Activated T-helper 17 cell treated with anti-CD3 and anti-CD28 coated beads, Interleukin-2, amount 50 U/mL, for 72 hours (primary cell): ENCODE measurements around the gene EPB41L3. TPM values are rescaled to one million over a fixed set of nuclear protein-coding genes. Genes with fewer than 3 reads are reported as not detected.

ENCODE experiments used
- ATAC-seq: fragments of 150-1000 bp; cut with Tn5 transposase; replicated peaks from 2 replicates; pipeline ENCODE4 v1.10.0; 2021; ENCODE audit warnings: mild to moderate bottlenecking, moderate library complexity
- H3K27ac Mint-ChIP-seq: one replicate; pipeline ENCODE4 v1.8.0; 2022; ENCODE audit warnings: mixed read lengths
- H3K27me3 Mint-ChIP-seq: one replicate; pipeline ENCODE4 v1.8.0; 2022; ENCODE audit warnings: mixed read lengths
- H3K36me3 Mint-ChIP-seq: one replicate; pipeline ENCODE4 v1.8.0; 2022; ENCODE audit warnings: low read depth, mild to moderate bottlenecking, mixed read lengths
- H3K4me1 Mint-ChIP-seq: one replicate; pipeline ENCODE4 v1.8.0; 2022; ENCODE audit warnings: mixed read lengths
- H3K4me3 Mint-ChIP-seq: one replicate; pipeline ENCODE4 v1.8.0; 2022; ENCODE audit warnings: mild to moderate bottlenecking, mixed read lengths
- H3K9me3 Mint-ChIP-seq: one replicate; pipeline ENCODE4 v1.8.0; 2022; ENCODE audit warnings: mixed read lengths
- total RNA-seq, 2 donors: library from RNA; stranded (reverse); gene quantifications; one replicate each; pipeline ENCODE4 v1.2.3, GENCODE V29; 2022

EPB41L3 gene
- total RNA-seq, 2 donors from 2014 or later: 0.09 to 0.13 TPM

DNA sequence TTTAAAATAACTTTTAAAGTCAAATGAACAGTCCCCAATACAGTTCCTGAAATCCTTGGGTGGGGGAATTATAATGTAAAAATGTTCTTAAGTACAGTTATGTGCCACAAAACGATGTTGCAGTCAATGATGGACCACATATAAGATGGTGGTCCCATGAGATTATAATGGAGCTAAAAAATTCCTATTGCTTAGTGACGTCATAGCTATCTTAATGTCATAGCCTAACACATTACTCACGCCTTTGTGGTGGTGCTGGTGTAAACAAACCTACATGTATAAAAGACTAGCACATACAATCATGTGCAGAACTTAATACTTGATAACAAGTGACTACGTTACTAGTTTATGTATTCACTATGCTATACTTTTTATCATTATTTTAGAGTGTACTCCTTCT, 109.4 kb downstream of the EPB41L3 start:
- no peak overlapping the region for H3K4me3 Mint-ChIP-seq
- H3K27ac Mint-ChIP-seq: no peak overlapping the region
- H3K36me3 Mint-ChIP-seq: no peaks in the 10 kb centered on the region
- ATAC-seq: no peak
- no peaks in the 10 kb centered on the region for H3K4me1 Mint-ChIP-seq
- H3K9me3 Mint-ChIP-seq: no peaks in the 10 kb centered on the region
- peaks cover 3% of the 10 kb centered on the region for H3K27me3 Mint-ChIP-seq

DNA sequence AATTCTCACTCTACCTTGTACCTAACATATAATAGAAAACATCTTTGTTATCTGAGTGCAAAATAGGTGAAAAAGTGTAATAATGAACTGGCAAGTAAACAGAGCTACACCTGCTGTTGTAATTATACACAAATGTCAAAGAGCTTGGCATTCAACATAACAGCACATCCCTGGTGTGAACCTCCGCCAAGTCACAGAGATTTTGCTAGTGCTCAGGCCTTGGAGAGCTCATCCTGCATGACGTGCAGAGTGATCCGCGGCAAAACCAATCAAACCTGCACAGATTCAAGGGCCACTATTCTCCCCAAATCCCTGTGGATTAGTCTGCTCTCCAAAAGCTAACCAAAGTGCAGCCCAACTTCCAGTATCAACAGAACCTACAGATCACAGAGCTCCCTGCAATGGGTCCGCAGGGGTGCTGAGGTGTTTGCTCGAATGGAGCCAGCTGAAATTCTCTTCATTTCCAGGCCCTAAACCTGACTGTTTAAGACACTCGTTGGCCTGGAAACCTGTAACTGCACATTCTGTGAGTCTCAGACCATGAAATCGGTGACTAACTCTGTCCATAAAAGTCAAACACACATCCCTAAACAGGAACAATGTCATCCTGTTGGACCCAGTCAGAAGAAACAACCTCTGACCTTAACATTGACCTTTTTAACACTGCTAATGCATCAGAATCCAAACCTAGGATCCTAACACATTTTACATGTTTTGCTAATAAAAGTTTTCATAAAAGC, 111.8 kb downstream of the EPB41L3 start:
- ATAC-seq: no peak
- Mint-ChIP-seq H3K4me3 (no peak overlapping the region), H3K36me3 (no peaks in the 10 kb centered on the region), H3K9me3 (no peaks in the 10 kb centered on the region), H3K27me3 (peaks cover 3% of the 10 kb centered on the region), H3K4me1 (no peaks in the 10 kb centered on the region), H3K27ac (no peak overlapping the region)

DNA sequence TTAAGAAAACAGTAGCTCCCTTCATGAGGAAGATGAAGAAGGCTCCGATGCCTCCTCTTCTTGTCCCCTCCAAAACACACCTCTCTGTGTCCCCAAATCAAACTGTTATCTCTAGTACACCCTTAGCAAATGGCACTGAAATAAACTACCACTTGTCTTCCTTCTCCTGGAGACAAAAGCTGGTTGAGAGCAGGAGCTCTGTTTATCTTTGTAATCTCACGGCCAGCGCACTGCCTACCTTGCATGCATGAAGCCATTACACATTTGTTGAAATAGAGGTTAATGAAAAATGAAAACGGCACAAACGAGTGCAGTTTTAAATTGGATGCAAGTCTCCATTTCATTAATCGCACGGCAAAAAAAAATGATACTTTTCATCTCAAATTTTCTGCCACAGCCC, 113.7 kb downstream of the EPB41L3 start:
- Mint-ChIP-seq H3K4me3 (no peak overlapping the region), H3K36me3 (no peaks in the 10 kb centered on the region), H3K27me3 (peaks cover 8% of the 10 kb centered on the region), H3K27ac (no peak overlapping the region), H3K9me3 (no peaks in the 10 kb centered on the region), H3K4me1 (no peaks in the 10 kb centered on the region)
- no peak for ATAC-seq

DNA sequence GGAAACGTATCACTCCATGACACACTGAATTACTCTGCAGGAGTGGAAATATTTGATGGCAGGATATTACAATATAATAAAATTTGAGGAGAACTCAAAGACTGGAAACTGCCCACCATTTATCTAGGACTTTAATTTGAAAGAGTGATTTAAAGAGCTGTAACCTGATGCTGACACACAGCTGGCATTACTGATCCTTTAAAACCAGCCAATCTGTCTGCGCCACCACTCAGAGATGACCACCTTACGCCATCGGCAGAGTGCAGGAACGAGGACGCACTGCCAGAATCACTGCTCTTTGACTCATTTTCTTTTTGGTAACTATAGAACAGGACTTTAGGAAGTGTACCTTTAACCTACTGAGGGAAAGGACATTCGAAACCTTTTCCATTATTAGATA, 114.1 kb downstream of the EPB41L3 start:
- Mint-ChIP-seq H3K4me3 (no peak overlapping the region), H3K27me3 (peaks cover 8% of the 10 kb centered on the region), H3K27ac (no peak overlapping the region), H3K4me1 (no peaks in the 10 kb centered on the region), H3K36me3 (no peaks in the 10 kb centered on the region), H3K9me3 (no peaks in the 10 kb centered on the region)
- no peak for ATAC-seq

DNA sequence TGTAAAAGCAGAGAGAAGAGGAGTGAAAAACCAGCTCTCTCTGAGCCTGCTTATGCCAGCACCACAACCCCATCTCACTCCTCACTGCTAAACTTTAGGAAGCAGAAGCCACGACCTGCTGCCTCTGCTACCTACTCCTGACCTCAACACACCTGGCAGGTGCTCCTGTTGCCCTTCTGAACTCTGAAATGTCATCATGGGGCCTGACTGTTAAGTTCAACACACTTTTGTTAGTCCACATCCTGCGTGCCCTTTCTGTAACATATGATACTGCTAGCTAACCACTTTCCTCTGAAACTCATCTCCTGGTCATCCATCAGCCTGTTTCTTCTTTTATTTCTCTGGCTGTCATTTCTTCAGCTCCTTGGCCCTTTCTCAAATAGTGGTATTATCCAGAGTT, 118.1 kb downstream of the EPB41L3 start:
- H3K4me3 Mint-ChIP-seq: no peak overlapping the region
- no peaks in the 10 kb centered on the region for H3K9me3 Mint-ChIP-seq
- no peaks in the 10 kb centered on the region for H3K4me1 Mint-ChIP-seq
- no peaks in the 10 kb centered on the region for H3K36me3 Mint-ChIP-seq
- ATAC-seq: no peak
- no peak overlapping the region for H3K27ac Mint-ChIP-seq
- peaks cover 9% of the 10 kb centered on the region for H3K27me3 Mint-ChIP-seq

DNA sequence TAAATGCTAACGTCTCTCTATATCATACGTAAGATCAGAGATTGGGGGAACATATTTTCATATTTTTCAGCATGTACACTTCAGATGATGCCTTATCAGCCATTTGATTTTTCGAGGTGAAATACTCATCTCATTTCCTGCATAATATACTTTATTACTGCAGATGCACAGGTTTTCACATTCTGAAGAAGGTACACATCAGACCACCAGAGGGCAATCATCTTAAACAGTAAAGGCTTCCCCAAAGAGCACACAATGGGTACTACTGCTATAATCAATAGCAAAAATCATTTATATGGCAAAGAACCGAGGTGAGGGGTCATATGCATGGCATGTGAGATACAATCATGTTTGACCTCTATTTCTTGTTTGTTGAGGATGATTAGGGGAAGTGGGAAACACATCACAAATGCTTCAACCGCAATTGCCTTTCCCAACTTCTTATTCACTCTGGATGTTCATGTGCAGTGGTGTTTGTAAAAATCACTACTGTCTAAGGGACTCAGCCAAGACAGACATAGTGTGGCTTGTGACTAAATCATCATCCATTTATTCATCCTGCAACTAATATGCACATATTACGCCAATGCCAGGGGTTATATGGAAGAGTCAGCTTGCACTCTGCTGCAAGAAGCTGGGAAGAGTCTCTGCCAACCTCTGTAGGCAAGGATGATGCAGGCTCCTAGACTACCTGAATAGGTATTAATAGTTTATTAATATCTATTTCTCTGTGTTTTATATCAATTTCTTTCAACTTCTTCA, 118.7 kb downstream of the EPB41L3 start:
- H3K4me1 Mint-ChIP-seq: no peaks in the 10 kb centered on the region
- ATAC-seq: no peak
- H3K27me3 Mint-ChIP-seq: peaks cover 9% of the 10 kb centered on the region
- no peak overlapping the region for H3K27ac Mint-ChIP-seq
- no peaks in the 10 kb centered on the region for H3K9me3 Mint-ChIP-seq
- H3K4me3 Mint-ChIP-seq: no peak overlapping the region
- no peaks in the 10 kb centered on the region for H3K36me3 Mint-ChIP-seq

DNA sequence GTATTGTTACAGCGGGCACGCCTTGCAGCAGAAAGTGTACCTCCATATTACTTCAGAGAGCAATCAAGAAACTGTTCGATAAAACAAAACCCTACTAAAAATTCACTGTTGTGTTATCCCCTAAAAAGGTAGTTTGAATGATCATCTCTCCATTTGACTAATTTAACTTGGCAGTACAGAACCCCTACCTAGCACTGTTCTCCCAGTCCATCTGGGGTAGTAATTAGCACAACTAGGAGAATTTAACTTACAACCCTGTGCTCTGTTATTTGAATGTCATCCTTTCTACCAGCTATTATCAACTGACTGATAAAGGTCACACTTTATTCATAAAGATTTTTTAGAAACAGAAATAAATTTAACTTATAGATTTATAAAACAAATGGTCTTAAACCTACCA, 121.2 kb downstream of the EPB41L3 start:
- no peak for ATAC-seq
- Mint-ChIP-seq H3K4me3 (no peak overlapping the region), H3K4me1 (no peaks in the 10 kb centered on the region), H3K27me3 (peaks cover 15% of the 10 kb centered on the region), H3K9me3 (no peaks in the 10 kb centered on the region), H3K36me3 (no peaks in the 10 kb centered on the region), H3K27ac (no peak overlapping the region)

DNA sequence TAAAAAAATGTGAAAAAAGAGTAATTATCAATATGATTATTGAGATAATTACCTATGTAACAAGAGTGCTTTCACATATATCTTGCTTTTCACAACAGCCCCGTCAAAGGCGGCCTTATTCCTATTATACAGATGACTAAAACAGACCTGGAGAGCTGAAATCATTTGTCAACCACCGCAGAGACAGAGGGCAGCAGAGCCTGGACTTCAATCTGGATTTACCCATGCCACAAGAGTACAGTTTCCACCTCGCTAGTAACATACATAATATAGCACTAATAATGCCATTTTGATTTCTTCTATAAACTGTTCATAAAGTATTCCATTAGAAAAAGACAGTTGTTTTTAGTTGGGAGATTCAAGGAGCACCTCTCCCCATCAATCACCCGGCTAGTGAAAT, 121.8 kb downstream of the EPB41L3 start:
- no peak for ATAC-seq
- Mint-ChIP-seq H3K4me1 (no peaks in the 10 kb centered on the region), H3K27ac (no peak overlapping the region), H3K9me3 (no peaks in the 10 kb centered on the region), H3K27me3 (peaks cover 15% of the 10 kb centered on the region), H3K36me3 (no peaks in the 10 kb centered on the region), H3K4me3 (no peak overlapping the region)

DNA sequence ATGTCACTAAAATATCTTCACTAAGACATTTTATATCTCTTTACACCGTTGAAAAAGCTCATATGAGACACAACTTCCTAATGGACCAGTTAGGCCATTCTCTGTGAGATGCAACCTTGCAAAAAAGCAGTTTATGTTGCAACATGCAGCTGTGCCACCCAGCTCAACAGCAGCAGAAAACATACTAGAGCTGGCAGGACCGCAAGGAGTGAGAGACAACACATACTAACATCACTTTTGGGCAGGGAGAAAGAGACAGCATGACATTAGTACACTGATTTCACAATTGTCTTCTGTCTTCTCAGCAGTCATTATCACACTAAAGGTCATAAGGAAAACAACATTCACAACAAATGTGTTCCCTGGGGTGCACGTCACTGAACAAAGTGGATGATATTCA, 122.9 kb downstream of the EPB41L3 start:
- Mint-ChIP-seq H3K9me3 (no peaks in the 10 kb centered on the region), H3K4me3 (no peak overlapping the region), H3K27ac (no peak overlapping the region), H3K36me3 (no peaks in the 10 kb centered on the region), H3K27me3 (peaks cover 14% of the 10 kb centered on the region), H3K4me1 (no peaks in the 10 kb centered on the region)
- no peak for ATAC-seq

DNA sequence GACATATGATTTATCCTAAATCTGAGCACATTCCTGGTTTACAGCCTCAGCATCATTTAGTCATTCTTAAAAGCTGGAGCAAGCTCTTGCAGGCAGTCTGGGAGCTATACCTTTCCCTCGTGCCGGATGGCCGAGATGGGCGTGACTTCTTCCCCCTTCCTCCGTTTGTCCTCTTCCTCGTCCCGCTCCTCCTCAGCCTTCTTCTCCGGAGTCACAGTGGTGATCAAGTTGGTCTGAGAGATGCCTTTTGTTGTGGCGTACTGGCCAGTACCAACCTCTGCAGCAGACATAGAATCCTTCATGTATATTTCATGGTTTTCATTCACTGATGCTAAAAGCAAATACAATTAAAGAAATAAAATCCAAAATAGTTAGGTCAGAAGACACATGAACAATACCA, 124.2 kb downstream of the EPB41L3 start:
- Mint-ChIP-seq H3K36me3 (no peaks in the 10 kb centered on the region), H3K9me3 (no peaks in the 10 kb centered on the region), H3K4me1 (no peaks in the 10 kb centered on the region), H3K27ac (no peak overlapping the region), H3K27me3 (peaks cover 18% of the 10 kb centered on the region), H3K4me3 (no peak overlapping the region)
- no peak for ATAC-seq

DNA sequence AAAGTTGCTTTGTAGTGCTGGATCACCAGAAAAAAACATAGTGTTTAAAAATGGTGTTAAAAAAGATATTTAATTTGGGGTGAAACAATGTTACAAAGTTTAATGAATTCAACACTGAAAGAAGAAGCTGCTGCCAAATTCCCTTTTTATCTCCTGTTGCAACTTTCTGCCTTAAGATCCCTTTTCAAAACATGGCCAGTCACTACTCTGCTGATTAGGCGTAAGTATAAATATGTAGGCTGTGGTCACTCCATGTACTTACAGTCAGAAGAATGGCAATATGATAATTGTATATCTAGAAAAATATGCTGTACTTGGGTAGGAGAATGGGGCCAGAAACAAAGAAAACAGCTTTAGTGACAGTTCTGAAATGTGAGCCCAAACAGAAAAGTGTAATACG, 124.8 kb downstream of the EPB41L3 start:
- no peak for ATAC-seq
- no peak overlapping the region for H3K4me3 Mint-ChIP-seq
- H3K36me3 Mint-ChIP-seq: no peaks in the 10 kb centered on the region
- H3K9me3 Mint-ChIP-seq: no peaks in the 10 kb centered on the region
- peaks cover 18% of the 10 kb centered on the region for H3K27me3 Mint-ChIP-seq
- no peak overlapping the region for H3K27ac Mint-ChIP-seq
- no peaks in the 10 kb centered on the region for H3K4me1 Mint-ChIP-seq

DNA sequence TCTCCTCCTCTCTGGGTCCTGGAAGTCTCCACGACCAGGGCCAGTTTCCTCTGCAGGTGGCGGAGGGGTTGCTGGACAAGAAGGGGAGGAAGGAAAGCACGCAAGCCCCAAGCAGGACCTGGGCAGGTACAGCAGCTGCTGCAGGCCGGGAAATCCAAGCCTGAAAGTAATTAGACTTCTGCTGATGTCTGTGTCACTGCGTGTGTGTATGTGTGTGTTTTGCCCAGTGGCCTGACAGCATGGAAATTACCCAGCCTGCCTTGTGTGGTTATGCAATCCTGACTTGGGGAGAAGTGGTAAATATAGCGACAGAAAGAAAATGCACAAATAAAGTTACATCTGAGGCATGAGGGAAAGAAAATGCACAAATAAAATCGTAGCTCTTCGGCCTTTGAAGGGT, 126.5 kb downstream of the EPB41L3 start:
- no peak for ATAC-seq
- Mint-ChIP-seq H3K36me3 (no peaks in the 10 kb centered on the region), H3K4me3 (no peak overlapping the region), H3K27me3 (peaks cover 18% of the 10 kb centered on the region), H3K9me3 (no peaks in the 10 kb centered on the region), H3K4me1 (no peaks in the 10 kb centered on the region), H3K27ac (no peak overlapping the region)

DNA sequence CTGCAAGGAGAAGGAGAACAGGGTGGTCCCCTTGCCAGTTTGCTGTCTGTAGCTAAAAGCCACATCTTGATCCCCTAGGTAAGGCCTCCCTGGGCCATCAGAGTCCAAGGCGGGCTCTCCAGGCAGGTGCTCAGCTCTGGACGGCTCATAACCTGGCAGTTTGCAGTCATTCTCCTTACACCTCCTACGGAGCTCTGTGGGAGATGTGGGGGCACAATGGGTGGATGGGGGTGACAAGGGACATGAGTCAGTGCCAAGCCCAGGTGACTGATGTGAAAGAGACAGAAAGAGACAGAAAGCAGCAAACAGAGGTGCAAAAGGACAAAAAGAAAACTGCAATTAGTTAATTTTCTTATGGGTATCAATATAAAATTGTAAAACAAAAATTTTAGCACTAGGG, 127.7 kb downstream of the EPB41L3 start:
- no peak for ATAC-seq
- H3K27ac Mint-ChIP-seq: no peak overlapping the region
- H3K9me3 Mint-ChIP-seq: no peaks in the 10 kb centered on the region
- H3K4me1 Mint-ChIP-seq: no peaks in the 10 kb centered on the region
- H3K4me3 Mint-ChIP-seq: no peak overlapping the region
- no peaks in the 10 kb centered on the region for H3K36me3 Mint-ChIP-seq
- peaks cover 18% of the 10 kb centered on the region for H3K27me3 Mint-ChIP-seq

DNA sequence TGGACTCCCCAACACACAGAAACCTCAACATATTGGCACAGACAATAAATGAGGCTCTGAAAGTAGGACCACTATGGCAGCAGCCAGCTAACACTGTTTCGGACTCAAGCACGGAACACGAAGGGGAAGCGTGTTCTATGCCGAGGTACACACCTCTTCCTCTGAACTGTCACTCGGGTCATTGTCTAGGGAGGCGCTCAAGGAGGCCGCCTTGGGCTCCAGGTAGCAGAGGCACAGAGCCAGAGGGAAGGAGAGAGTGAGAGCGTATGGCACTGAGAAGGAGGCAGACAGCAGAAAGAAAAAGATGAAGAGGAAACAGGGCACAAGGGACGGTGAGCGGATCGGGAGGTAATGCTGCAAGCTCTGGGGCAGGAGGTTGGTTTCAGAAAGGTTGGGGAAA, 128.1 kb downstream of the EPB41L3 start:
- no peak for ATAC-seq
- Mint-ChIP-seq H3K4me3 (no peak overlapping the region), H3K9me3 (no peaks in the 10 kb centered on the region), H3K27ac (no peak overlapping the region), H3K36me3 (no peaks in the 10 kb centered on the region), H3K27me3 (peaks cover 14% of the 10 kb centered on the region), H3K4me1 (no peaks in the 10 kb centered on the region)

DNA sequence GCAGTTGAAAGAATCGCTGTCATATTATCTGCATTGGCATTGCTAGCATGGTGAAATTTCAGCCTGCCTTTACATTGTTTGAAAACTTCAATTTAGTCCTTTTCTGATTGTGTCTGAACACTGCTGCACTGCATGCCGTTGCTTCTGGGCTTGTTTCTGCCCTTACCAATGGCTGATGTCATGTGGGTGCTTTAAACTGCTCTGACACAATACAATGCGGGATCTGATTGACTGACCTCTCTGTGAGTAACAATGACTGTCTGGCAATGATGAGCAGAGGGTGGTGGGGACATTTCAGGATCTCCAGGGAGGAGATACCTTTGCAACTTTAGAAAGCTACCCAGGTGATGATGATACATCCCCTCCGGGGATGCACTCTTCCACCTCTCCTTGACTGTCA, 128.8 kb downstream of the EPB41L3 start:
- Mint-ChIP-seq H3K36me3 (no peaks in the 10 kb centered on the region), H3K9me3 (no peaks in the 10 kb centered on the region), H3K4me3 (no peak overlapping the region), H3K27me3 (peaks cover 18% of the 10 kb centered on the region), H3K4me1 (no peaks in the 10 kb centered on the region), H3K27ac (no peak overlapping the region)
- no peak for ATAC-seq
